CD4-positive, alpha-beta T cell treated with Interleukin-15 for 1 hour (primary cell): ENCODE data around the gene MBD2.
"Not testable (repeated sequence)": the region's sequence is repeated elsewhere in the genome, so short reads cannot be mapped to it uniquely, and the experiment has no call there.

Experiments
- DNase-seq: peaks from one replicate; pipeline ENCODE4 v3.0.0-alpha.2; 2020

Gene MBD2

GRCh38 chr18:54235871-54236270 is 11.4 kb upstream of the MBD2 start:
- no peak for DNase-seq

GRCh38 chr18:54233747-54234146 is 9.3 kb upstream of the MBD2 start:
- no peak for DNase-seq

DNA sequence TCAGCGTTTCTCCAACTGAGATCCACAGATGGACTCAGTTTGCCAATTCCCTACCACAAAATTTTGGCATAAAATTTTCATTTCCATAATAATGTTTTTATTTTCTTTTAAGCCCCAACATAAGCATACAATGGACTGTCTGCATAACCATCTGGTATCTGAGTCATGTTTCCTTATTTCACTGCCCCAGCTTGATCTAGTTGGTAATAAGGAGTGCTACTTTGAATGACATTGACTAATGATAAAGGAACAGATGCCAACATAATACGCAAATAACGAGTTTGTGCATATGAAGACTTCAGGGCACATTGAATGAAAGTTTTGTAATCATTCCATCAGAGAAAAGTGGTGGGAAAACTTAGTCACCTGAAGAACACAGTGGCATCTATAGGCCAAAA is 8.8 kb upstream of the MBD2 start:
- DNase-seq: no peak

GRCh38 chr18:54232485-54233227 is 8.2 kb upstream of the MBD2 start:
- DNase-seq: no peak

- DNase-seq: no peak
These were observed 5.1 kb upstream of the MBD2 start for GRCh38 chr18:54229421-54230059.

DNA sequence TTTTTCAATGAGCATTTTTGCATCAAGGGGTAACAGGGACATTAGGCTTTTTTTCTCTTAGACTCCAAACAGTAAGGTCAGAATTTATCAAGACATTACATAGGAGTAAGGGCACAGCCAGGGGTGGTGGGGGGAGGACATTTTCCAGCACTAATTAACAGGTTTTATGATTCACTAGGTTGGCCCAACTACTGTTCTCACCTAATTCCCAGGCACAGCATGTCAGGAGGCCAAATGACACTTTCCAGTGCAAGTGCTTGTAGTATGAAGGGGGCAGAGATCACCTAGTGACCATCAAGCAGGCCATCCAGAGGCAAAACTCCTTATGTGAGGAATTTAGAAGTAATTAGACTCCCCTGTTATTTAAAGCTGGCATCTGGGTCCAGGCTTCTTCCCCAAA is 3.9 kb upstream of the MBD2 start:
- DNase-seq: no peak

- peak; percentile 45 for DNase-seq
These were observed 764 bp downstream of the MBD2 start for GRCh38 chr18:54223568-54224241.

GRCh38 chr18:54222922-54223567 is 1.4 kb downstream of the MBD2 start:
- DNase-seq: peak; percentile 50

GRCh38 chr18:54220406-54220805 is 4.1 kb downstream of the MBD2 start:
- DNase-seq: no peak

GRCh38 chr18:54218803-54219202 is 5.7 kb downstream of the MBD2 start:
- not testable (repeated sequence) for DNase-seq

GRCh38 chr18:54218299-54218698 is 6.2 kb downstream of the MBD2 start:
- DNase-seq: no peak

GRCh38 chr18:54217624-54218023 is 6.8 kb downstream of the MBD2 start:
- no peak for DNase-seq

- DNase-seq: no peak
These were observed 9.4 kb downstream of the MBD2 start for GRCh38 chr18:54215069-54215468.

- DNase-seq: no peak
These were observed 14.0 kb downstream of the MBD2 start for GRCh38 chr18:54210463-54210862.

- DNase-seq: no peak
These were observed 14.8 kb downstream of the MBD2 start for GRCh38 chr18:54209471-54210180.

DNA sequence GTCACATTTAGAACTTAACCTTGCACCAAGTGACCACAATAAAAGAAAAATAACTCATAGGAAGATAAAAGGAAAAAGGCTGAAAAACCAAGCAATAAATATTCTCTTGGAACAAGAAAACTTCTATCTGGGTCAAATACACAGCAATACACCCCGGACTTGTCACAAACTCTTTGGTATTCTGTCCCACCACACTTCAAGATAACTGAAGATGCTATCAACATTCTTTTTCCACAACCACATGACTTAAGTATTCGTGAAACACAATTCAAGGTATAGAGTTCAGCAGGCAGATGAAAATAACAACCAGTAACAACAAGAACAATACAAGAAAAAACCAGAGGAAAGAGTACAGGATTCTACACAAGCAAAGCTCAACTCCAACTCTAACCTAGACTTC is 18.0 kb downstream of the MBD2 start:
- no peak for DNase-seq

DNA sequence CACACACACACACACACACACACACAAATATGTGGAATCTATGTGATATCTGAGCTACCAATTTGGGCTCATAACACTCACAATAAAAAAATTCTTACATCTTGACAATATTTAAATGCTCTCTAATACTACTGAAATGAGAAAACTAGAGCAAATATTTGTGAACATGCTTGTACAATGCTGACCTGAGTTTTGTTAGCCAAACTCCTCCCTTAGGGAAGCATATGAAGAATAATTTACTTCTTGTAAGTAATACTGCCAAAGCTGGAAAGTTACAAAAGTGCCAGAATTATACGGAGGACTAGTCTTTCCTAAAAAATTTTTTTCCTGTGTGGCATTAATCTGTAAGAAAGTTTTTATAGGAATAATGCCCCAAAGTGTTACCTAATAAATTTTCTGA is 18.5 kb downstream of the MBD2 start:
- no peak for DNase-seq

- DNase-seq: not testable (repeated sequence)
These were observed 19.0 kb downstream of the MBD2 start for GRCh38 chr18:54205448-54205847.

- DNase-seq: no peak
These were observed 19.6 kb downstream of the MBD2 start for GRCh38 chr18:54204883-54205282.

DNA sequence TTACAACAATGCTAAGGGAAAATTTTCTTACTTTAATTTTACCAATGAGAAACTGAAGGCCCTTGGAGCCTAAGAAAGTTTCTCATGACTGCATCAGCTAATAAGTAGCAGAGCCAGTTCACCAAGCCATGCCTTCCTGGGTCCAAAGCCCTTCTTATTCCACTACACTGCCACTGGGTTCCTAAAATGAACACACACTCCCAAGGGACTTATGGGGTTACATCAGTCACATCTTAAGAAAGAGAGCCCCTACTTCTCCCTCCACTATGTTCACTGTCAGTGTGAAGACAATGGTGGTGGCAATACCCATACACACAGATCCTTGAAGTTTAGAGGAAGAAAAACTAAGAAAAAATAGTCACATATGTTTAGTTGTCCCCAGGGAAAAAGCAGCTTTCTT is 20.6 kb downstream of the MBD2 start:
- no peak for DNase-seq

- no peak for DNase-seq
These were observed 21.6 kb downstream of the MBD2 start for GRCh38 chr18:54202851-54203250.

GRCh38 chr18:54197747-54198411 is 26.6 kb downstream of the MBD2 start:
- DNase-seq: no peak
